OCI-LY1 (cell line): Measurements from ENCODE around the gene SLC16A2.
"Not testable (repeated sequence)": the region's sequence is repeated elsewhere in the genome, so short reads cannot be mapped to it uniquely, and the experiment has no call there.

Source experiments
- EZH2 ChIP-seq: fragments of 200-600 bp; sonication (generic), shearing (Covaris generic); IDR thresholded peaks from 2 replicates; pipeline ENCODE4 v1.8.0; 2017; ENCODE audit warnings: borderline replicate concordance, mixed run types, mild to moderate bottlenecking, antibody characterized with exemption, low read length, moderate library complexity, mixed read lengths
- TF ChIP-seq, protein P1 (sequence below): fragments of 200-600 bp; sonication (generic), shearing (Covaris generic); IDR thresholded peaks from 2 replicates; pipeline ENCODE4 v1.5.1; 2017; ENCODE audit warnings: mild to moderate bottlenecking, antibody characterized with exemption, low read length, moderate library complexity, mixed read lengths

DNA sequence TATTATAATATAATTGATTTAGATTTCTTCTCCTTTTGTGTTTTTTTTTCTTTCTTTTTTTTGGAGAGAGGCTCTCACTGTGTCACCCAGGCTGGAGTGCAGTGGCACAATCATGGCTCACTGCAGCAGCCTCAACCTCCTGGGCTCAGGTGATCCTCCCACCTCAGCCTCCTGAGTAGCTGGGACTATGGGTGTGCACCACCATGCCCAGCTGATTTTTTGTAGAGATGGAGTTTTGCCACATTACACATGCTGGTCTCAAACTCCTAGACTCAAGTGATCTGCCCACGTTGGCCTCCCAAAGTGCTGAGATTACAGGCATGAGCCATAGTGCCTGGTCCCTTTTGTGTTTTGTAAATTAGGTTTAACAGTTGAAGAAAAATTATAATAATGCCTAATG, 94.7 kb downstream of the SLC16A2 start:
- TF ChIP-seq, protein P1, sequence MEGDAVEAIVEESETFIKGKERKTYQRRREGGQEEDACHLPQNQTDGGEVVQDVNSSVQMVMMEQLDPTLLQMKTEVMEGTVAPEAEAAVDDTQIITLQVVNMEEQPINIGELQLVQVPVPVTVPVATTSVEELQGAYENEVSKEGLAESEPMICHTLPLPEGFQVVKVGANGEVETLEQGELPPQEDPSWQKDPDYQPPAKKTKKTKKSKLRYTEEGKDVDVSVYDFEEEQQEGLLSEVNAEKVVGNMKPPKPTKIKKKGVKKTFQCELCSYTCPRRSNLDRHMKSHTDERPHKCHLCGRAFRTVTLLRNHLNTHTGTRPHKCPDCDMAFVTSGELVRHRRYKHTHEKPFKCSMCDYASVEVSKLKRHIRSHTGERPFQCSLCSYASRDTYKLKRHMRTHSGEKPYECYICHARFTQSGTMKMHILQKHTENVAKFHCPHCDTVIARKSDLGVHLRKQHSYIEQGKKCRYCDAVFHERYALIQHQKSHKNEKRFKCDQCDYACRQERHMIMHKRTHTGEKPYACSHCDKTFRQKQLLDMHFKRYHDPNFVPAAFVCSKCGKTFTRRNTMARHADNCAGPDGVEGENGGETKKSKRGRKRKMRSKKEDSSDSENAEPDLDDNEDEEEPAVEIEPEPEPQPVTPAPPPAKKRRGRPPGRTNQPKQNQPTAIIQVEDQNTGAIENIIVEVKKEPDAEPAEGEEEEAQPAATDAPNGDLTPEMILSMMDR: not testable (repeated sequence)
- TF ChIP-seq EZH2: not testable (repeated sequence)
